ENCODE results near the gene POLR3GL. TPM values are rescaled to one million over a fixed set of nuclear protein-coding genes. Genes with fewer than 3 reads are reported as not detected.
"Not testable (repeated sequence)": the region's sequence is repeated elsewhere in the genome, so short reads cannot be mapped to it uniquely, and the experiment has no call there.

Gene POLR3GL
- polyA plus RNA-seq, 1 donor (not counting 4 experiments of a cell fraction or from before 2014, with no cell fraction given) = 14.0 TPM

- peaks cover 3 to 6% of the 10 kb centered on the region in 2 experiments for H3K36me3 ChIP-seq (ENCODE audit: control insufficient read depth in 2 of 2, extremely low read depth in 1 of 2, insufficient read depth in 2 of 2, low read length in 2 of 2)
- H3K4me3 ChIP-seq (ENCODE audit: control insufficient read depth in 2 of 3, extremely low read depth in 1 of 3, insufficient read depth in 2 of 3, low read depth in 1 of 3, low read length in 3 of 3) = peak within 1 kb of the TSS; percentile 62 to 97 (median 95)
- dilution Hi-C loops (cut with MboI; ENCODE audit: extremely low pct_ligation_motif_present, low sequenced_read_pairs) = no loop called here
- peak within 1 kb of the TSS; percentile 92 for H3K4me2 ChIP-seq (ENCODE audit: control insufficient read depth, extremely low read depth, insufficient read depth, low read depth, low read length)
- peaks cover 10% of the 10 kb centered on the region for H3K4me1 ChIP-seq (ENCODE audit: control insufficient read depth, extremely low read depth, insufficient read depth, low read length)
- peak within 1 kb of the TSS; percentile 98 for H3K27ac ChIP-seq (ENCODE audit: control insufficient read depth, insufficient read depth, low read length)
- FAIRE-seq = peak; percentile 44
- H4K20me1 ChIP-seq (ENCODE audit: control insufficient read depth, extremely low read depth, insufficient read depth, low read length) = no peaks in the 10 kb centered on the region
- H2AFZ ChIP-seq (ENCODE audit: control insufficient read depth, low read length) = peak within 1 kb of the TSS; percentile 77
- no peaks in the 10 kb centered on the region for H3K9me3 ChIP-seq (ENCODE audit: control insufficient read depth, low read depth, low read length)
- H3K9ac ChIP-seq (ENCODE audit: control insufficient read depth, extremely low read depth, insufficient read depth, low read length) = peak within 1 kb of the TSS; percentile 93
- peak; percentile 81 for DNase-seq (ENCODE audit: low read depth, low spot score)
- no peaks in the 10 kb centered on the region for H3K9me1 ChIP-seq (ENCODE audit: control insufficient read depth, extremely low read depth, insufficient read depth, low read length)
- H3K27me3 ChIP-seq (ENCODE audit: control insufficient read depth, extremely low read depth, insufficient read depth, low read length) = no peaks in the 10 kb centered on the region
- TF ChIP-seq CTCF (optimal IDR thresholded peaks at IDR 0.05 in 1 of 3, IDR thresholded peaks at IDR 0.05 in 1 of 3, conservative IDR thresholded peaks at IDR 0.05 in 1 of 3; ENCODE audit: extremely low read depth in 1 of 3, insufficient read depth in 2 of 3, low read length in 3 of 3) = peak; percentile 58 to 64 (median 62)
- TF ChIP-seq EZH2 (IDR thresholded peaks at IDR 0.05; ENCODE audit: low read length) = no peak
- H3K79me2 ChIP-seq (ENCODE audit: control insufficient read depth, insufficient read depth, low read length) = peaks cover 14% of the 10 kb centered on the region
Measured at GRCh38 chr1:145927063-145927886, 37.2 kb upstream of the POLR3GL start, which contains the start of gene RBM8A. Gene RBM8A (minus strand): TSS chr1:145927484. CDS start chr1:145927426, 58 bp downstream.

- Histone ChIP-seq H4K20me1 (ENCODE audit: control insufficient read depth, extremely low read depth, insufficient read depth, low read length) (no peaks in the 10 kb centered on the region), H3K9ac (ENCODE audit: control insufficient read depth, extremely low read depth, insufficient read depth, low read length) (peak overlapping the region; percentile 93), H3K4me3 (ENCODE audit: control insufficient read depth in 2 of 3, extremely low read depth in 1 of 3, insufficient read depth in 2 of 3, low read depth in 1 of 3, low read length in 3 of 3) (peak overlapping the region; percentile 62 to 97 (median 95)), H3K9me3 (ENCODE audit: control insufficient read depth, low read depth, low read length) (no peaks in the 10 kb centered on the region), H3K27me3 (ENCODE audit: control insufficient read depth, extremely low read depth, insufficient read depth, low read length) (no peaks in the 10 kb centered on the region), H3K4me1 (ENCODE audit: control insufficient read depth, extremely low read depth, insufficient read depth, low read length) (peaks cover 10% of the 10 kb centered on the region), H2AFZ (ENCODE audit: control insufficient read depth, low read length) (peak overlapping the region; percentile 77), H3K79me2 (ENCODE audit: control insufficient read depth, insufficient read depth, low read length) (peaks cover 14% of the 10 kb centered on the region), H3K27ac (ENCODE audit: control insufficient read depth, insufficient read depth, low read length) (peak overlapping the region; percentile 98), H3K36me3 (ENCODE audit: control insufficient read depth in 2 of 2, extremely low read depth in 1 of 2, insufficient read depth in 2 of 2, low read length in 2 of 2) (peaks cover 3 to 6% of the 10 kb centered on the region in 2 experiments), H3K4me2 (ENCODE audit: control insufficient read depth, extremely low read depth, insufficient read depth, low read depth, low read length) (peak overlapping the region; percentile 92), H3K9me1 (ENCODE audit: control insufficient read depth, extremely low read depth, insufficient read depth, low read length) (no peaks in the 10 kb centered on the region)
- no peak for TF ChIP-seq EZH2 (IDR thresholded peaks at IDR 0.05; ENCODE audit: low read length)
- TF ChIP-seq CTCF (optimal IDR thresholded peaks at IDR 0.05 in 1 of 3, IDR thresholded peaks at IDR 0.05 in 1 of 3, conservative IDR thresholded peaks at IDR 0.05 in 1 of 3; ENCODE audit: extremely low read depth in 1 of 3, insufficient read depth in 2 of 3, low read length in 3 of 3) = no peak
- FAIRE-seq (no peak), DNase-seq (ENCODE audit: low read depth, low spot score) (no peak)
- dilution Hi-C loops (cut with MboI; ENCODE audit: extremely low pct_ligation_motif_present, low sequenced_read_pairs) = no loop called here
Measured at GRCh38 chr1:145927916-145928643, 36.4 kb upstream of the POLR3GL start.

- H4K20me1 ChIP-seq (ENCODE audit: control insufficient read depth, extremely low read depth, insufficient read depth, low read length); dilution Hi-C loops (cut with MboI; ENCODE audit: extremely low pct_ligation_motif_present, low sequenced_read_pairs); H3K79me2 ChIP-seq (ENCODE audit: control insufficient read depth, insufficient read depth, low read length); H3K9me1 ChIP-seq (ENCODE audit: control insufficient read depth, extremely low read depth, insufficient read depth, low read length); H3K9me3 ChIP-seq (ENCODE audit: control insufficient read depth, low read depth, low read length); DNase-seq (ENCODE audit: low read depth, low spot score); H3K9ac ChIP-seq (ENCODE audit: control insufficient read depth, extremely low read depth, insufficient read depth, low read length); H2AFZ ChIP-seq (ENCODE audit: control insufficient read depth, low read length); H3K4me3 ChIP-seq (ENCODE audit: control insufficient read depth in 2 of 3, extremely low read depth in 1 of 3, insufficient read depth in 2 of 3, low read depth in 1 of 3, low read length in 3 of 3); H3K4me2 ChIP-seq (ENCODE audit: control insufficient read depth, extremely low read depth, insufficient read depth, low read depth, low read length); H3K27ac ChIP-seq (ENCODE audit: control insufficient read depth, insufficient read depth, low read length); H3K36me3 ChIP-seq (ENCODE audit: control insufficient read depth in 2 of 2, extremely low read depth in 1 of 2, insufficient read depth in 2 of 2, low read length in 2 of 2); FAIRE-seq; H3K27me3 ChIP-seq (ENCODE audit: control insufficient read depth, extremely low read depth, insufficient read depth, low read length); H3K4me1 ChIP-seq (ENCODE audit: control insufficient read depth, extremely low read depth, insufficient read depth, low read length): not testable (repeated sequence)
Measured at GRCh38 chr1:145932522-145933009, 31.9 kb upstream of the POLR3GL start.
